ENCODE data around the gene NOP14. TPM values are rescaled to one million over a fixed set of nuclear protein-coding genes. Genes with fewer than 3 reads are reported as not detected.

The NOP14 gene
- polyA plus RNA-seq (2013, experiment 1 of 2): 61.2 TPM
- 60.6 TPM for polyA plus RNA-seq (2013, experiment 2 of 2)

DNA sequence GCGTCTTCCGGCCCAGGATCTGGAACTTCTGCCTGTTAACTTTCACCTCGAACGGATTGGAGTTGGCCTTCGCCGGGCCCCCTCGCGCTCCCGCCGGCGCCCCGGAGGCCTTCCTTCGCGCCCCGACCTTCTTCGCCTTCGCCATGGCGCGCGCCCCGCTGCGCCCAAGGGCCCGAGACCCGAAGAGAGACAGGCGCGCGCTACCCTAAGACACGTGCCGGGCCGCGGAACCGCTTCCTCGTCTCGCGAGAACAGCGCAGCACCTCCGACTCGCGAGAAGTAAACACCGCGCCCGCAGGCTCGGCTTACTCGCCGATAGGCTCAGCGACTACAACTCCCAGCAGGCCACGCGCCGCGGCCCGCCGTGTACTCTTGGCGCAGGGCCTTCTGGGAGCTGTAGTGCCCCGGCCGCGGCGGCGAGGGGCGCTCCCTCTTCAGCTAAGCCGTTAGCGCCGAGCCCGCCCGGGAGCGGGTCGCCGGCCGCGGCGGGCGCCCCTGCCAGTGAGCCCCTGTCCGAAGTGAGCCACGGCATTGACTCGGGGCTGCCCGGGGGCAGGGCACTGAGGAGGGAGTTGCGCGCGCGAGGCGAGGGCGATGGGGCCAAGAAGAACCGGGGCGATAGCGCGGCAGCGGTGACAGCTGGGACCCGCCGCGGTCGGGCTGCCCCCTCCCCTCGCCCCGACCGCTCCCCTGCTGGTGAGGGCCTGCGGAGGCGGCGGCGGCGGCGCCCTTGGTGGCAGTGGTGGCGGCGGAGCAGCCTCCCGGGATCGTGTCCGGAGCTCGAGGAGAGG is at the start of gene NOP14, which contains the start of gene GRK4:
TSS of gene NOP14 (minus strand) at position 232 of the 791 bp plus-strand sequence. CDS start at position 145, 87 bp downstream.
TSS of gene GRK4 (plus strand) at position 397 of the 791 bp plus-strand sequence. CDS start 500 bp downstream, outside the sequence.
- peak; percentile 99 for DNase-seq
- no CpG with 5 or more reads among the region's 105 CpGs for WGBS (ENCODE audit: extremely low coverage, insufficient coverage, low lambda C conversion rate)
- Histone ChIP-seq H4K8ac (ENCODE audit: low read depth, low read length) (no peak within 1 kb of the TSS), H2BK15ac (replicated peaks; ENCODE audit: low read depth) (no peak within 1 kb of the TSS), H3K18ac (ENCODE audit: low read length) (no peak within 1 kb of the TSS), H3K4me2 (ENCODE audit: low read length) (peak within 1 kb of the TSS; percentile 88), H3K4me3 (ENCODE audit: low read length) (peak within 1 kb of the TSS; percentile 93), H3K4ac (ENCODE audit: low read depth, low read length) (no peak within 1 kb of the TSS), H3K27me3 (ENCODE audit: insufficient read depth, low read length, poor library complexity) (no peaks in the 10 kb centered on the region), H2AK5ac (ENCODE audit: low read length) (no peak within 1 kb of the TSS), H3K79me1 (ENCODE audit: low read length) (peaks cover 11% of the 10 kb centered on the region), H3K36me3 (ENCODE audit: control insufficient read depth, insufficient read depth, low read length) (no peaks in the 10 kb centered on the region), H2BK5ac (ENCODE audit: low read length) (peak within 1 kb of the TSS; percentile 55), H4K5ac (ENCODE audit: low read length) (no peak within 1 kb of the TSS), H2BK120ac (ENCODE audit: low read depth, low read length) (no peak within 1 kb of the TSS), H3K4me1 (ENCODE audit: control insufficient read depth, low read depth, low read length) (no peaks in the 10 kb centered on the region), H3K56ac (ENCODE audit: low read length) (peak within 1 kb of the TSS; percentile 97), H3K9ac (ENCODE audit: low read length) (peak within 1 kb of the TSS; percentile 98), H3K23ac (ENCODE audit: low read length) (peak within 1 kb of the TSS; percentile 89), H3K27ac (ENCODE audit: low read depth, low read length) (peak within 1 kb of the TSS; percentile 23), H3K79me2 (ENCODE audit: control insufficient read depth, insufficient read depth, low read length) (peaks cover 27% of the 10 kb centered on the region)

DNA sequence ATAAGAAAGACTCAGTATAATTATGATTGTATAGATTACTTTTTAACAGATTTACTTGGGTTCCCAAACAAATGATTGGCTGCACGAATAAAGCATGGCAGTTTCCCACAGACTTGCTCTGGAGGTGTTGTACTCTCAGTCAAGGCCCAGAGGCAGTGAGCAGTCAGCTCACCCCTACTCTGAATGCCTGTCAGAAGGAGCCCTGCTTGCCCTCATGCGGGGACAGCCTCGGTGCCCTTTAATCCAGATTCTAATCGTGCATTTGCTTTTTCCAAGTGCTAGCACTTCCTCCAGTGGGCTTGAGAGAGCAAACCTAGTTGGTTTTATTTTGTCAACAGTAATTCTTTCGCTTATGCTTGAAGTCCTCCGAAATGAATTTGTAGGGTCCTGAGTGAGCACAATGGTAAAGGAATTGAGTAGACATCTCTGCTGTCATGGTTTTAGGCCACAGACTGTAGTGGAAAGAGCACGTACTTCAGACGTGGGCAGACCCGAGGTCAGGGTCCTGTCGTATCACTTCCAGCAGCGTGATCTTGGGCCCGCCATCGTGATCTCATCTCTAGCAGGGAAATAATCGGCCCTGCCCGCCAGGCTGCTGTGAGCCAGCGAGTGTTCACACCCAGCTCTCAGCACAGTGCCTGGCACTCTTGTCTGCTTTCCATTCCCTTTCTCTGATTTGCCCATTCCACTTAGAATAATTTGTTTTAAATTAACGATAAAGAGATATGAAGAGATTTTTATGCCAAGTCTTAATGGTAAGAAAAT is 48.4 kb upstream of the NOP14 start:
- Histone ChIP-seq H3K36me3 (ENCODE audit: control insufficient read depth, insufficient read depth, low read length) (no peaks in the 10 kb centered on the region), H2BK5ac (ENCODE audit: low read length) (no peak overlapping the region), H3K27me3 (ENCODE audit: insufficient read depth, low read length, poor library complexity) (no peaks in the 10 kb centered on the region), H4K5ac (ENCODE audit: low read length) (no peak overlapping the region), H3K4me3 (ENCODE audit: low read length) (no peak overlapping the region), H3K27ac (ENCODE audit: low read depth, low read length) (no peak overlapping the region), H3K4ac (ENCODE audit: low read depth, low read length) (no peak overlapping the region), H3K79me2 (ENCODE audit: control insufficient read depth, insufficient read depth, low read length) (no peaks in the 10 kb centered on the region), H3K23ac (ENCODE audit: low read length) (no peak overlapping the region), H4K8ac (ENCODE audit: low read depth, low read length) (no peak overlapping the region), H3K56ac (ENCODE audit: low read length) (no peak overlapping the region), H3K18ac (ENCODE audit: low read length) (no peak overlapping the region), H2BK15ac (replicated peaks; ENCODE audit: low read depth) (no peak overlapping the region), H3K4me2 (ENCODE audit: low read length) (no peak overlapping the region), H3K9ac (ENCODE audit: low read length) (no peak overlapping the region), H2BK120ac (ENCODE audit: low read depth, low read length) (no peak overlapping the region), H3K4me1 (ENCODE audit: control insufficient read depth, low read depth, low read length) (no peaks in the 10 kb centered on the region), H2AK5ac (ENCODE audit: low read length) (no peak overlapping the region), H3K79me1 (ENCODE audit: low read length) (no peaks in the 10 kb centered on the region)
- no peak for DNase-seq
- whole genome bisulfite sequencing (ENCODE audit: extremely low coverage, insufficient coverage, low lambda C conversion rate): 100% methylated on average over 1 of the region's 17 CpGs

DNA sequence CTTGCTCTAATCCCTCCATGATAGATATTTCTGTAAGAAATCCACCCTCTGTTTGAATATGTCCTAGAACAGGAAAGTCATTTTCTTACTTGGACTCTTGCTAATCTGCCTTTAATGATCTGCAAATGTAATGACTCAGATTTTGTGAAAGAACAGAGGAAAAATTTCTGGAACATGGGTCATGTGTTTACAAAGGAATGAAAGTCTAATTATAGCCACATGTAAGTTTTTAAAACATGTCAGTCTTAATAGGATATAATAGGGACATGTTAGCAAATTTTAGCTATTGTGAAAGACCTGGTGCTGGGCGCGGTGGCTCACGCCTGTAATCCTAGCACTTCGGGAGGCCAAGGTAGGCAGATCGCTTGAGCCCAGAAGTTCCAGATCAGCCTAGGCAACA is 47.8 kb upstream of the NOP14 start:
- H3K36me3 ChIP-seq (ENCODE audit: control insufficient read depth, insufficient read depth, low read length): no peaks in the 10 kb centered on the region
- H3K4ac ChIP-seq (ENCODE audit: low read depth, low read length): no peak overlapping the region
- no peak overlapping the region for H3K56ac ChIP-seq (ENCODE audit: low read length)
- H3K18ac ChIP-seq (ENCODE audit: low read length): no peak overlapping the region
- H4K8ac ChIP-seq (ENCODE audit: low read depth, low read length): no peak overlapping the region
- no peak overlapping the region for H2AK5ac ChIP-seq (ENCODE audit: low read length)
- H3K4me1 ChIP-seq (ENCODE audit: control insufficient read depth, low read depth, low read length): no peaks in the 10 kb centered on the region
- DNase-seq: no peak
- H2BK5ac ChIP-seq (ENCODE audit: low read length): no peak overlapping the region
- H3K27me3 ChIP-seq (ENCODE audit: insufficient read depth, low read length, poor library complexity): no peaks in the 10 kb centered on the region
- no peak overlapping the region for H4K5ac ChIP-seq (ENCODE audit: low read length)
- H3K27ac ChIP-seq (ENCODE audit: low read depth, low read length): no peak overlapping the region
- H2BK120ac ChIP-seq (ENCODE audit: low read depth, low read length): no peak overlapping the region
- H3K79me2 ChIP-seq (ENCODE audit: control insufficient read depth, insufficient read depth, low read length): no peaks in the 10 kb centered on the region
- H3K23ac ChIP-seq (ENCODE audit: low read length): no peak overlapping the region
- no peaks in the 10 kb centered on the region for H3K79me1 ChIP-seq (ENCODE audit: low read length)
- no peak overlapping the region for H3K4me3 ChIP-seq (ENCODE audit: low read length)
- H3K9ac ChIP-seq (ENCODE audit: low read length): no peak overlapping the region
- H2BK15ac ChIP-seq (replicated peaks; ENCODE audit: low read depth): no peak overlapping the region
- no CpG with 5 or more reads among the region's 5 CpGs for WGBS (ENCODE audit: extremely low coverage, insufficient coverage, low lambda C conversion rate)
- H3K4me2 ChIP-seq (ENCODE audit: low read length): no peak overlapping the region

DNA sequence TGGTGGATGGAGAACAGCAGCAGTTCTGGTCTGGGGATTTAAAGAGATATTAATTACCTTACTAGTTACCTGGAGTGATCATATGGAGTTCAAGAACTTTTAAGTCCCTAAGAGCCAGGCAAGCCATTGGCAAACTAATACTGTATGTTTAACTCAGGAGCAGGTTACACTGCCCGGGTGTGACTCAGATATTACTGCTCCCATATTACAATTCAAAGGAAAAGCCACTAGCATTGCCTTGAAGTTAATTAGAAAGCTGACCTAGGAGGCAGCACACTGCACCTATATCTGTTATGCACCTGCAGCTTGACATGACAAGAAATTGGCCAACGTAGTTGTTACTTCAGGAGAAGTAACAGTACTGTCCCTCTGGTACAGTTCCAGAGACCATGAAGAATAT is 47.4 kb upstream of the NOP14 start:
- Histone ChIP-seq H4K5ac (ENCODE audit: low read length) (no peak overlapping the region), H3K4ac (ENCODE audit: low read depth, low read length) (no peak overlapping the region), H3K9ac (ENCODE audit: low read length) (no peak overlapping the region), H3K18ac (ENCODE audit: low read length) (no peak overlapping the region), H3K23ac (ENCODE audit: low read length) (no peak overlapping the region), H3K79me1 (ENCODE audit: low read length) (no peaks in the 10 kb centered on the region), H3K79me2 (ENCODE audit: control insufficient read depth, insufficient read depth, low read length) (no peaks in the 10 kb centered on the region), H2BK15ac (replicated peaks; ENCODE audit: low read depth) (no peak overlapping the region), H2BK120ac (ENCODE audit: low read depth, low read length) (no peak overlapping the region), H2BK5ac (ENCODE audit: low read length) (no peak overlapping the region), H3K56ac (ENCODE audit: low read length) (no peak overlapping the region), H3K4me3 (ENCODE audit: low read length) (no peak overlapping the region), H3K4me1 (ENCODE audit: control insufficient read depth, low read depth, low read length) (no peaks in the 10 kb centered on the region), H3K4me2 (ENCODE audit: low read length) (no peak overlapping the region), H3K36me3 (ENCODE audit: control insufficient read depth, insufficient read depth, low read length) (no peaks in the 10 kb centered on the region), H3K27ac (ENCODE audit: low read depth, low read length) (no peak overlapping the region), H4K8ac (ENCODE audit: low read depth, low read length) (no peak overlapping the region), H2AK5ac (ENCODE audit: low read length) (no peak overlapping the region), H3K27me3 (ENCODE audit: insufficient read depth, low read length, poor library complexity) (no peaks in the 10 kb centered on the region)
- no CpG with 5 or more reads among the region's 2 CpGs for WGBS (ENCODE audit: extremely low coverage, insufficient coverage, low lambda C conversion rate)
- no peak for DNase-seq

DNA sequence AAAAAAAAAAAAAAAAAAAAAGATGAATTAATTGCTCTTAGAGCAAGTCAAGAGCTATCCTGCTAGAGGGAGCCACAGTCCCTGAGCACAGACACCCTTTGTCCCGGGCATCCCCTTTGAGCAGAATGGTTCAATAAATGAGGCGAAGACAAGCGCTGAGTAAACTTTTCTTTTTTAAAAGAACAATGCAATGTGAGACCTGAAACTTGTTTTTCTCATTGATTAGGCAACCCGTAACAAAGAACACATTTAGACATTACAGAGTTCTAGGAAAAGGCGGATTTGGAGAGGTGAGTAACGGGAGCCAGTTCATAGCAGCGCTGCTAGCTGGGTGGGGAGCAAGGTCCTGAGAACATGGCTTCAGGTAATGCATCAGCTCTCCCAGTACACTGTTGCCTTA is 46.2 kb upstream of the NOP14 start:
- no peak overlapping the region for H3K4me2 ChIP-seq (ENCODE audit: low read length)
- no peak overlapping the region for H4K8ac ChIP-seq (ENCODE audit: low read depth, low read length)

More for the DNA sequence above, 46.2 kb upstream of the NOP14 start:
- Histone ChIP-seq H3K18ac (ENCODE audit: low read length) (no peak overlapping the region), H4K5ac (ENCODE audit: low read length) (no peak overlapping the region), H3K79me1 (ENCODE audit: low read length) (no peaks in the 10 kb centered on the region), H3K9ac (ENCODE audit: low read length) (no peak overlapping the region), H3K36me3 (ENCODE audit: control insufficient read depth, insufficient read depth, low read length) (no peaks in the 10 kb centered on the region), H3K27me3 (ENCODE audit: insufficient read depth, low read length, poor library complexity) (no peaks in the 10 kb centered on the region), H2AK5ac (ENCODE audit: low read length) (no peak overlapping the region), H3K56ac (ENCODE audit: low read length) (no peak overlapping the region), H3K27ac (ENCODE audit: low read depth, low read length) (no peak overlapping the region), H2BK120ac (ENCODE audit: low read depth, low read length) (no peak overlapping the region), H2BK15ac (replicated peaks; ENCODE audit: low read depth) (no peak overlapping the region), H3K4me1 (ENCODE audit: control insufficient read depth, low read depth, low read length) (no peaks in the 10 kb centered on the region), H3K23ac (ENCODE audit: low read length) (no peak overlapping the region), H3K4me3 (ENCODE audit: low read length) (no peak overlapping the region), H2BK5ac (ENCODE audit: low read length) (no peak overlapping the region), H3K4ac (ENCODE audit: low read depth, low read length) (no peak overlapping the region), H3K79me2 (ENCODE audit: control insufficient read depth, insufficient read depth, low read length) (no peaks in the 10 kb centered on the region)
- WGBS (ENCODE audit: extremely low coverage, insufficient coverage, low lambda C conversion rate): no CpG with 5 or more reads among the region's 7 CpGs
- DNase-seq: peak; percentile 57
